Nucleus accumbens (tissue), 56 donors: ENCODE results near the gene HOXD9.

Experiments used
- DNase-seq, 56 donors: peaks; one replicate each; lab custom pipeline; 2025; lab: John Stamatoyannopoulos, UW

HOXD9 gene

GRCh38 chr2:176121190-176122051 lies 1.1 kb upstream of the HOXD9 start:
- no peak for DNase-seq

- no peak for DNase-seq
These were observed 352 bp upstream of the HOXD9 start for GRCh38 chr2:176122052-176122682.

GRCh38 chr2:176123411-176124109 lies 1.0 kb downstream of the HOXD9 start:
- DNase-seq, result no peak

- no peak for DNase-seq
These were observed 1.8 kb downstream of the HOXD9 start for GRCh38 chr2:176124110-176124946.

GRCh38 chr2:176124947-176125771 lies 2.6 kb downstream of the HOXD9 start:
- no peak for DNase-seq

DNA sequence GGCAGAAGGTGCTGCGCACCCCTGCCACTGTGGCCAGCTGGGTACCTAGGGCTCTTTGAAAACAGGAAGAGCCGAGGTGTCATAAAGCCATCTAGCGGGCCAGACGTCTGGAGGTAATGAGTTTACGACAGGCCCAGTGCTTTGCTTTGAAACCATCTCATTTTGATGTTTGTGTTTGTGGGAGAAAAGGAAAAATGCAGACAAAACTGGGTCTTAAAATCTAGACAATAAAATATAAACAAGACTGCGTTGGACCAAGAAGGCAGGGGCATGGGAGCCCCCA lies 3.2 kb downstream of the HOXD9 start:
- DNase-seq, result no peak

DNA sequence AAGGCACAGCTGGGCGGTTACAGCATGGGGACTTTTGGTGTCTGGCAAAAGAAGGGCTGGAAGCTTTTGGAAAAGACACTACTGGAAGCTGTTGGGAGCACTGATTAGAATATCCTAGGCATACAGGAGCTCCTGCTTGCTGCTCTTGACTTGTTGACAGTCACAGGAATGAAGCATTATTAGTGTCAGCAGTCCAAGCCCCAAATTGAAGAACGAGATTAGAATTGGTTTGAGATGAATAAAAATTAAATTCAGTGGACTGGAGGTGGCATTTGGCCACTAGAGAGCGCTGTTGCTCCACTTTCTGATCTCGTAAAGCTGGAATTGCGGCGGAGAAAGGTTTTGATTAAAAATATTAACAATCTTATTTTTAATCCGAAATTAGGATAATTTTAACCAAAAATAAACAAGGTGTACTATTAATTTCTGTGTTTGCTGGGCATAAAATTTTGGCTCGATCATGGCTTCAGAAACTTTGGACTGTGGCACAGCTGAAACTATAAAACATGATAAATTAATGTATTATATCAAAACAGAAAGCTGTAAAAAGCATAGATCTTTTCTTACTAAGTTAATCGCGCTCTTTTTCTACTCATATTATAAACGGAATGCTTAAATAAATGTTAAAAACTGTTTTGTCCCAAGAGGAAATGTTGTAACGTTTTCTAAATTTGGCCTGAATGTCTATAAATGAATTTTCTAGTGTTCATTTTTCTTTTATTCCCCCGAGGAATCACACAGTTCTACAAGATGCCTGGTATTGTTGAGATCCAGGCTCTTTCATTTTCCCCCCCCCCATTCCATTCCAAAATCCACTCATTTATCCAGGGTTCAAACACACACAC lies 4.6 kb downstream of the HOXD9 start:
- DNase-seq, result peak in 42 of 56 donors; percentile 0 to 83 (median 26)

- no peak for DNase-seq
These were observed 5.2 kb downstream of the HOXD9 start for GRCh38 chr2:176127774-176128072.

GRCh38 chr2:176128172-176128981 lies 5.9 kb downstream of the HOXD9 start:
- DNase-seq, result no peak

- DNase-seq, result no peak
These were observed 6.7 kb downstream of the HOXD9 start, which contains the start of gene HOXD8 for GRCh38 chr2:176128982-176129796. Gene HOXD8, plus strand, starts transcription at chr2:176129705. Its CDS starts 662 bp downstream, at chr2:176130367.

- DNase-seq, result no peak
These were observed 7.3 kb downstream of the HOXD9 start for GRCh38 chr2:176129813-176130146.

DNA sequence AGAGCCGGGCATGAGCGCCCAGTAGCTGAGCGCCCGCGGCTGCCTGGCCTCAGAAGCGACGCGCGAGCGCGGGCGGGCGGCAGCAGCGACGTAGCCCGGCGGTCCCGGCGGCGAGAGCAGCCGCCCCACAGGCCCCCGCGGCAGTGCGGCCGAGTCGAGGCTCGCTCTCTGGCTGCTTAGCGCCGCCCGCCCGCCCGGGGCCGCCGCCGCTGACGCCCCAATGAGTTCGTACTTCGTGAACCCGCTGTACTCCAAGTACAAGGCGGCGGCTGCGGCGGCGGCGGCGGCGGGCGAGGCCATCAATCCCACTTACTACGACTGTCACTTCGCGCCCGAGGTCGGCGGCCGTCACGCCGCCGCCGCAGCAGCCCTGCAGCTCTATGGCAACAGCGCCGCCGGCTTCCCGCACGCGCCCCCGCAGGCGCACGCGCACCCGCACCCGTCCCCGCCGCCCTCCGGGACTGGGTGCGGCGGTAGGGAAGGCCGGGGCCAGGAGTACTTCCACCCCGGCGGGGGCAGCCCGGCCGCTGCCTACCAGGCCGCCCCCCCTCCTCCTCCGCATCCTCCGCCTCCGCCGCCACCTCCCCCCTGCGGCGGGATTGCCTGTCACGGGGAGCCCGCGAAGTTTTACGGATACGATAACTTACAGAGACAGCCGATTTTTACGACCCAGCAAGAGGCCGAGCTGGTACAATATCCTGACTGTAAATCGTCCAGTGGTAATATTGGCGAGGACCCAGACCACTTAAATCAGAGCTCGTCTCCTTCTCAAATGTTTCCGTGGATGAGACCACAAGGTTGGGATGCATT lies 7.8 kb downstream of the HOXD9 start:
- no peak for DNase-seq

DNA sequence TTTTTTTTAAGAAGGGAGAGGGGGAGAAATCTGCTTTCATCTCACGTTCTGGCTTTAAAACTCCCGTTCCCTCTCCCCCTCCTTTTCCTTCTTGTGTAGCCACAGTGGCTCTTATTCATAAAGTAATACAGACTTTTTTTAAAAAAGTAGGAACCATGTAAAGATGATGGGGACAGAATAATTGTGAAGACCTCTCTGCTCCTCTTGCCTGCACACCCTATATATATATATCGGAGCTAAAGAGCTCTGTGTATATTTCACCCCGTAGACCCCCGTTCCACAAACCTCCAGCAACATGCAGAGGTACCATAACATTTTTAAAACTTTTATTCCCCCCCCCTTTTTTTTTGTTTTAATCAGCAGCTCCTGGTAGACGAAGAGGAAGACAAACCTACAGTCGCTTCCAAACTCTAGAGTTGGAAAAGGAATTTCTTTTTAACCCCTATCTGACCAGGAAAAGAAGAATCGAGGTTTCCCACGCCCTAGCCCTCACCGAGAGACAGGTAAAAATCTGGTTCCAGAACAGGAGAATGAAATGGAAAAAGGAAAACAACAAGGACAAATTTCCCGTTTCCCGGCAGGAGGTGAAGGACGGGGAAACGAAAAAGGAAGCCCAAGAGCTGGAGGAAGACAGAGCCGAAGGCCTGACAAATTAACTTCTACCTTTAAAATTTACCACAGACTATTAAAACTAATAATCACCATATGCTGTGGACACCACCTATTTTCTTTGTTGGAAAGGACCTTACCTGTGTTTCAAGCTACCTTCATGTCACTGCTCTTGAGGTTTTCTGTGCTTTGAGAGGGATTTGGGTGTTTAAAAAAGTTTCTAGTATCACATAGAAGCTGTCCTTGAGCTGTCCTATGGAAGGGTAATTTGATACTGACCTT lies 8.7 kb downstream of the HOXD9 start:
- no peak for DNase-seq

DNA sequence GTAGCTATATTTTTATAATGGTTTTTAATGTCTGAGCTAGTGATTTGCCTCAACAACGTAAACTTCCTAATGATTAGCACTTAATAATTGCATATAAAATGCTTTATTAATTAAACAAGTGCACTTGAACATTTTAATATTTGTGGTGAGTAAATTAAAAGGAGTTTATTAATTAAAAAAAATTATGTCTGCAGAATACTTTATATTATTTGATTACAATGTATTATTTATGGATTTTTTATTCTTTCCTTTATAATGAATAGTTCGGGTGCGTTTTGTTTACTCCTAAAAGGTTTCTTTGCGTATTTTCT lies 9.3 kb downstream of the HOXD9 start:
- no peak for DNase-seq
